ENCODE data around the gene ERC2. TPM values are rescaled to one million over a fixed set of nuclear protein-coding genes. Genes with fewer than 3 reads are reported as not detected.

Gene ERC2
- total RNA-seq, 1 donor from 2014 or later: 0.99 TPM

GRCh38 chr3:56383092-56383491, 85.2 kb downstream of the ERC2 start:
- Histone ChIP-seq H3K27me3 (ENCODE audit: low read depth) (peaks cover 10% of the 10 kb centered on the region), H3K9me3 (replicated peaks) (no peaks in the 10 kb centered on the region), H3K4me1 (no peaks in the 10 kb centered on the region), H3K4me3 (no peak overlapping the region), H3K27ac (replicated peaks) (no peak overlapping the region), H3K36me3 (no peaks in the 10 kb centered on the region)
- TF ChIP-seq CTCF (IDR thresholded peaks at IDR 0.05; ENCODE audit: borderline replicate concordance): no peak
- intact Hi-C loops (cut with micrococcal nuclease): no loop called here
- no peak for DNase-seq

GRCh38 chr3:56379723-56380287, 88.5 kb downstream of the ERC2 start:
- intact Hi-C loops (cut with micrococcal nuclease): no loop called here
- H3K4me3 ChIP-seq: no peak overlapping the region
- peaks cover 20% of the 10 kb centered on the region for H3K9me3 ChIP-seq (replicated peaks)
- no peak overlapping the region for H3K27ac ChIP-seq (replicated peaks)
- DNase-seq: no peak
- no peak for TF ChIP-seq CTCF (IDR thresholded peaks at IDR 0.05; ENCODE audit: borderline replicate concordance)
- H3K36me3 ChIP-seq: no peaks in the 10 kb centered on the region
- H3K27me3 ChIP-seq (ENCODE audit: low read depth): peaks cover 10% of the 10 kb centered on the region
- H3K4me1 ChIP-seq: no peaks in the 10 kb centered on the region

- intact Hi-C loops (cut with micrococcal nuclease): no loop called here
- no peak overlapping the region for H3K4me3 ChIP-seq
- no peak for DNase-seq
- H3K27me3 ChIP-seq (ENCODE audit: low read depth): peaks cover 8% of the 10 kb centered on the region
- no peaks in the 10 kb centered on the region for H3K4me1 ChIP-seq
- no peak for TF ChIP-seq CTCF (IDR thresholded peaks at IDR 0.05; ENCODE audit: borderline replicate concordance)
- H3K9me3 ChIP-seq (replicated peaks): peaks cover 20% of the 10 kb centered on the region
- no peak overlapping the region for H3K27ac ChIP-seq (replicated peaks)
- H3K36me3 ChIP-seq: no peaks in the 10 kb centered on the region
Observed at GRCh38 chr3:56375654-56376053, 92.6 kb downstream of the ERC2 start.

GRCh38 chr3:56373386-56373785, 94.9 kb downstream of the ERC2 start:
- TF ChIP-seq CTCF (IDR thresholded peaks at IDR 0.05; ENCODE audit: borderline replicate concordance): no peak
- Histone ChIP-seq H3K27me3 (ENCODE audit: low read depth) (no peaks in the 10 kb centered on the region), H3K36me3 (no peaks in the 10 kb centered on the region), H3K4me3 (no peak overlapping the region), H3K27ac (replicated peaks) (no peak overlapping the region), H3K4me1 (no peaks in the 10 kb centered on the region), H3K9me3 (replicated peaks) (peaks cover 20% of the 10 kb centered on the region)
- no peak for DNase-seq
- intact Hi-C loops (cut with micrococcal nuclease): no loop called here

GRCh38 chr3:56370991-56371775, 97.1 kb downstream of the ERC2 start:
- no peak for DNase-seq
- intact Hi-C loops (cut with micrococcal nuclease): no loop called here

More at GRCh38 chr3:56370991-56371775, 97.1 kb downstream of the ERC2 start:
- Histone ChIP-seq H3K9me3 (replicated peaks) (peaks cover 8% of the 10 kb centered on the region), H3K4me3 (no peak overlapping the region), H3K27ac (replicated peaks) (no peak overlapping the region), H3K4me1 (no peaks in the 10 kb centered on the region), H3K27me3 (ENCODE audit: low read depth) (no peaks in the 10 kb centered on the region), H3K36me3 (no peaks in the 10 kb centered on the region)
- TF ChIP-seq CTCF (IDR thresholded peaks at IDR 0.05; ENCODE audit: borderline replicate concordance): no peak
